H9 (cell line): ENCODE data around the gene KRT12. TPM values are rescaled to one million over a fixed set of nuclear protein-coding genes. Genes with fewer than 3 reads are reported as not detected.

ENCODE experiments used
- DNase-seq: peaks from one replicate; pipeline ENCODE4 v3.0.0-alpha.2; 2017
- H2AFZ ChIP-seq: one replicate; pipeline ENCODE4 v1.6.1; 2013; ENCODE audit warnings: mild to moderate bottlenecking, low read length, control low read depth, moderate library complexity
- H2AK5ac ChIP-seq: 2 replicates; pipeline ENCODE4 v1.6.1; 2013; ENCODE audit warnings: low read length, control low read depth, mixed read lengths; ENCODE audit not compliant: insufficient read length
- H2BK120ac ChIP-seq: one replicate; pipeline ENCODE4 v1.6.1; 2013; ENCODE audit warnings: low read depth, mild to moderate bottlenecking, low read length, control low read depth, inconsistent platforms; ENCODE audit not compliant: poor library complexity, severe bottlenecking
- H2BK12ac ChIP-seq: 2 replicates; pipeline ENCODE4 v1.6.1; 2013; ENCODE audit warnings: low read length, control low read depth, mixed read lengths, low read depth; ENCODE audit not compliant: insufficient read length
- H2BK15ac ChIP-seq: 2 replicates; pipeline ENCODE4 v1.6.1; 2013; ENCODE audit warnings: low read depth, low read length, control low read depth
- H2BK20ac ChIP-seq: one replicate; pipeline ENCODE4 v1.6.1; 2013; ENCODE audit warnings: low read depth, mild to moderate bottlenecking, low read length, control low read depth, inconsistent platforms; ENCODE audit not compliant: poor library complexity, severe bottlenecking
- H2BK5ac ChIP-seq: 2 replicates; pipeline ENCODE4 v1.6.1; 2013; ENCODE audit warnings: low read length, control low read depth, mixed read lengths; ENCODE audit not compliant: insufficient read length
- H3K14ac ChIP-seq: 2 replicates; pipeline ENCODE4 v1.6.1; 2013; ENCODE audit warnings: low read length, control low read depth; ENCODE audit not compliant: insufficient read depth
- H3K18ac ChIP-seq: 2 replicates; pipeline ENCODE4 v1.6.1; 2013; ENCODE audit warnings: low read depth, mild to moderate bottlenecking, mixed read lengths, low read length, control low read depth; ENCODE audit not compliant: insufficient read length
- H3K23ac ChIP-seq: 2 replicates; pipeline ENCODE4 v1.6.1; 2013; ENCODE audit warnings: low read length, control low read depth, mixed read lengths, low read depth; ENCODE audit not compliant: insufficient read length
- H3K23me2 ChIP-seq: 2 replicates; pipeline ENCODE4 v1.6.1; 2013; ENCODE audit warnings: low read depth, mild to moderate bottlenecking, mixed read lengths, low read length, control low read depth; ENCODE audit not compliant: insufficient read length, poor library complexity, severe bottlenecking
- H3K27ac ChIP-seq: 2 replicates; pipeline ENCODE4 v1.5.1; 2013; ENCODE audit warnings: low read length, control low read depth, mixed read lengths, low read depth; ENCODE audit not compliant: insufficient read length
- H3K27me3 ChIP-seq: 2 replicates; pipeline ENCODE4 v1.6.1; 2013; ENCODE audit warnings: low read length, control low read depth, inconsistent platforms; ENCODE audit not compliant: insufficient read depth
- H3K4ac ChIP-seq: 2 replicates; pipeline ENCODE4 v1.6.1; 2013; ENCODE audit warnings: low read depth, mild to moderate bottlenecking, control low read depth, inconsistent platforms, low read length, moderate library complexity
- H3K4me1 ChIP-seq: 2 replicates; pipeline ENCODE4 v1.6.1; 2013; ENCODE audit warnings: low read length, control low read depth, inconsistent platforms; ENCODE audit not compliant: insufficient read depth
- H3K4me2 ChIP-seq: 2 replicates; pipeline ENCODE4 v1.6.1; 2013; ENCODE audit warnings: low read length, control low read depth, mixed read lengths; ENCODE audit not compliant: insufficient read length, insufficient read depth
- H3K56ac ChIP-seq: 2 replicates; pipeline ENCODE4 v1.6.1; 2013; ENCODE audit warnings: low read depth, mild to moderate bottlenecking, mixed read lengths, low read length, control low read depth; ENCODE audit not compliant: insufficient read length
- H3K79me1 ChIP-seq: 2 replicates; pipeline ENCODE4 v1.6.1; 2013; ENCODE audit warnings: low read depth, mild to moderate bottlenecking, moderate library complexity, low read length, control low read depth, inconsistent platforms; ENCODE audit not compliant: insufficient read depth, poor library complexity, severe bottlenecking
- H3K79me2 ChIP-seq: 2 replicates; pipeline ENCODE4 v1.6.1; 2013; ENCODE audit warnings: low read length, control low read depth, inconsistent platforms; ENCODE audit not compliant: insufficient read depth
- H3K9ac ChIP-seq: 2 replicates; pipeline ENCODE4 v1.6.1; 2013; ENCODE audit warnings: low read length, control low read depth, mixed read lengths; ENCODE audit not compliant: insufficient read length; ENCODE audit errors: extremely low read depth
- H3K9me3 ChIP-seq: one replicate; pipeline ENCODE4 v1.6.1; 2013; ENCODE audit warnings: low read depth, low read length, inconsistent platforms; ENCODE audit not compliant: control insufficient read depth
- H3T11ph ChIP-seq: one replicate; pipeline ENCODE4 v1.6.1; 2013; ENCODE audit warnings: mild to moderate bottlenecking, low read length, control low read depth, inconsistent platforms
- H4K20me1 ChIP-seq: one replicate; pipeline ENCODE4 v1.6.1; 2013; ENCODE audit not compliant: control insufficient read depth, insufficient read length, insufficient read depth
- H4K5ac ChIP-seq: 2 replicates; pipeline ENCODE4 v1.6.1; 2013; ENCODE audit warnings: low read depth, mild to moderate bottlenecking, mixed read lengths, low read length, control low read depth; ENCODE audit not compliant: insufficient read length
- H4K8ac ChIP-seq: replicated peaks from 2 replicates; pipeline ENCODE4 v1.6.1; 2013; ENCODE audit warnings: low read length, control low read depth, mixed read lengths, low read depth; ENCODE audit not compliant: insufficient read length
- H4K91ac ChIP-seq: 2 replicates; pipeline ENCODE4 v1.6.1; 2013; ENCODE audit warnings: low read depth, mild to moderate bottlenecking, moderate library complexity, mixed read lengths, low read length, control low read depth; ENCODE audit not compliant: insufficient read length
- H3K27ac Mint-ChIP-seq, 3 experiments: 2 replicates in 2 of 3; 3 replicates in 1 of 3; pipeline ENCODE4 v1.8.0; 2020 to 2021; ENCODE audit warnings: mixed read lengths in 3 of 3, mild to moderate bottlenecking in 1 of 3, moderate library complexity in 1 of 3
- H3K27me3 Mint-ChIP-seq: 2 replicates; pipeline ENCODE4 v1.8.0; 2021; ENCODE audit warnings: low read depth, mild to moderate bottlenecking, moderate library complexity, mixed read lengths
- H3K36me3 Mint-ChIP-seq, 3 experiments: 2 replicates in 2 of 3; 3 replicates in 1 of 3; pipeline ENCODE4 v1.8.0; 2020 to 2021; ENCODE audit warnings: low read depth in 3 of 3, mixed read lengths in 3 of 3; ENCODE audit not compliant: insufficient read depth in 1 of 3
- H3K4me1 Mint-ChIP-seq, 2 experiments: 2 replicates each; pipeline ENCODE4 v1.8.0; 2020; ENCODE audit warnings: mixed read lengths in 2 of 2
- H3K4me3 Mint-ChIP-seq, 2 experiments: 2 replicates in 1 of 2; 3 replicates in 1 of 2; pipeline ENCODE4 v1.8.0; 2020 to 2021; ENCODE audit warnings: mild to moderate bottlenecking in 2 of 2, mixed read lengths in 2 of 2, moderate library complexity in 1 of 2
- H3K9me3 Mint-ChIP-seq, 2 experiments: 2 replicates in 1 of 2; 3 replicates in 1 of 2; pipeline ENCODE4 v1.8.0; 2020; ENCODE audit warnings: mild to moderate bottlenecking in 2 of 2, mixed read lengths in 2 of 2, moderate library complexity in 1 of 2
- WGBS: extraction: QIAGEN DNeasy Blood & Tissue Kit; methylation state at CpG from one replicate; pipeline ENCODE4 v1.1.7; 2013; ENCODE audit warnings: missing lambda C conversion rate, low lambda C conversion rate, mixed read lengths; ENCODE audit not compliant: insufficient read length; ENCODE audit errors: extremely low coverage; 5-methylcytosine and 5-hydroxymethylcytosine counted together
- total RNA-seq: library from RNA; stranded (reverse); gene quantifications from 2 replicates; pipeline ENCODE4 v1.2.1, GENCODE V29; 2021
- TF ChIP-seq, protein P1 (sequence below): fragments of 200-600 bp; sonication (generic); conservative IDR thresholded peaks from 3 replicates; pipeline ENCODE4 v1.8.0; 2021; ENCODE audit warnings: antibody characterized with exemption, mild to moderate bottlenecking

Gene KRT12
- total RNA-seq, 1 experiment from 2014 or later, result not detected

DNA sequence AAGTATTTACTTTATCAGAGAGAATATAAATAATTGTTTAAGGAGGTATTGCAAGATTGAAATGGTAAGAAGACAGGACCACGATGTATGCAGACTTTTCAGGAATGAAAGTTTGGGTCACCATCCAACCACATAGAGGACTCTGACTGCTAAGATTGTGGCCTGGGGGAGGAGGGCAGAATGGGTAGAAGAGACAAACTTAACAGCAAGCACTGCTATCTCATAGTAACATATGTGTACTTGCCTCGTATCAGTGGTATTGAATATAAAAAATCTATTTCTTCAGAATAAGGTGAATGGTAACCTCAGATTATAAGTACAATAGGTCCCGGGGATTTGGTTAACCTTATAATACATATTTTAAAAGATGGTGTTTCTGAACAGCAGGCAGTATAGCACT, 50.5 kb downstream of the KRT12 start:
- no peak overlapping the region for H3K9ac ChIP-seq
- H3K9me3 Mint-ChIP-seq, result no peaks in the 10 kb centered on the region
- H2BK5ac ChIP-seq, result no peak overlapping the region
- no peaks in the 10 kb centered on the region for H3K79me2 ChIP-seq
- no peak overlapping the region for H2BK12ac ChIP-seq
- H3K14ac ChIP-seq, result no peak overlapping the region
- H3K4ac ChIP-seq, result no peak overlapping the region
- no peaks in the 10 kb centered on the region for H4K20me1 ChIP-seq
- WGBS, result no CpG with 5 or more reads among the region's 3 CpGs
- no peak overlapping the region for H3K4me2 ChIP-seq
- no peak overlapping the region for H2BK15ac ChIP-seq
- H2BK20ac ChIP-seq, result no peak overlapping the region
- no peak overlapping the region for H2AK5ac ChIP-seq
- no peak overlapping the region for H3K18ac ChIP-seq
- H3K9me3 ChIP-seq, result no peaks in the 10 kb centered on the region
- H3K4me1 Mint-ChIP-seq, result peaks cover 0 to 8% of the 10 kb centered on the region in 2 experiments; a peak in 1 of 4 replicates
- H4K91ac ChIP-seq, result no peak overlapping the region
- no peak overlapping the region for H3K27ac Mint-ChIP-seq
- no peak for DNase-seq
- peaks cover 0 to 10% (median 8%) of the 10 kb centered on the region in 3 experiments; a peak in 5 of 7 replicates for H3K36me3 Mint-ChIP-seq
- H4K5ac ChIP-seq, result no peak overlapping the region
- peaks cover 3% of the 10 kb centered on the region for H3K23me2 ChIP-seq
- no peak overlapping the region for H2AFZ ChIP-seq
- no peak overlapping the region for H3T11ph ChIP-seq
- no peaks in the 10 kb centered on the region for H3K27me3 ChIP-seq
- no peak overlapping the region for H3K4me3 Mint-ChIP-seq
- no peak overlapping the region for H3K27ac ChIP-seq
- H3K4me1 ChIP-seq, result no peaks in the 10 kb centered on the region
- TF ChIP-seq, protein P1, sequence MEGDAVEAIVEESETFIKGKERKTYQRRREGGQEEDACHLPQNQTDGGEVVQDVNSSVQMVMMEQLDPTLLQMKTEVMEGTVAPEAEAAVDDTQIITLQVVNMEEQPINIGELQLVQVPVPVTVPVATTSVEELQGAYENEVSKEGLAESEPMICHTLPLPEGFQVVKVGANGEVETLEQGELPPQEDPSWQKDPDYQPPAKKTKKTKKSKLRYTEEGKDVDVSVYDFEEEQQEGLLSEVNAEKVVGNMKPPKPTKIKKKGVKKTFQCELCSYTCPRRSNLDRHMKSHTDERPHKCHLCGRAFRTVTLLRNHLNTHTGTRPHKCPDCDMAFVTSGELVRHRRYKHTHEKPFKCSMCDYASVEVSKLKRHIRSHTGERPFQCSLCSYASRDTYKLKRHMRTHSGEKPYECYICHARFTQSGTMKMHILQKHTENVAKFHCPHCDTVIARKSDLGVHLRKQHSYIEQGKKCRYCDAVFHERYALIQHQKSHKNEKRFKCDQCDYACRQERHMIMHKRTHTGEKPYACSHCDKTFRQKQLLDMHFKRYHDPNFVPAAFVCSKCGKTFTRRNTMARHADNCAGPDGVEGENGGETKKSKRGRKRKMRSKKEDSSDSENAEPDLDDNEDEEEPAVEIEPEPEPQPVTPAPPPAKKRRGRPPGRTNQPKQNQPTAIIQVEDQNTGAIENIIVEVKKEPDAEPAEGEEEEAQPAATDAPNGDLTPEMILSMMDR, result no peak
- H3K27me3 Mint-ChIP-seq, result peaks cover 77% of the 10 kb centered on the region
- H3K79me1 ChIP-seq, result no peaks in the 10 kb centered on the region
- no peak overlapping the region for H4K8ac ChIP-seq
- H3K56ac ChIP-seq, result no peak overlapping the region
- H2BK120ac ChIP-seq, result no peak overlapping the region
- no peak overlapping the region for H3K23ac ChIP-seq
